Measurements from ENCODE around the gene GOLGA1. TPM values are rescaled to one million over a fixed set of nuclear protein-coding genes. Genes with fewer than 3 reads are reported as not detected.
A peak's percentile ranks its signal among the peaks of the same experiment; 100 is the strongest.

The GOLGA1 gene
- total and polyA plus RNA-seq, 9 of the 15 experiments (the other 6 are each of a cell fraction or from before 2014, with no cell fraction given) = 2.9 to 15.9 (median 8.5) TPM

DNA sequence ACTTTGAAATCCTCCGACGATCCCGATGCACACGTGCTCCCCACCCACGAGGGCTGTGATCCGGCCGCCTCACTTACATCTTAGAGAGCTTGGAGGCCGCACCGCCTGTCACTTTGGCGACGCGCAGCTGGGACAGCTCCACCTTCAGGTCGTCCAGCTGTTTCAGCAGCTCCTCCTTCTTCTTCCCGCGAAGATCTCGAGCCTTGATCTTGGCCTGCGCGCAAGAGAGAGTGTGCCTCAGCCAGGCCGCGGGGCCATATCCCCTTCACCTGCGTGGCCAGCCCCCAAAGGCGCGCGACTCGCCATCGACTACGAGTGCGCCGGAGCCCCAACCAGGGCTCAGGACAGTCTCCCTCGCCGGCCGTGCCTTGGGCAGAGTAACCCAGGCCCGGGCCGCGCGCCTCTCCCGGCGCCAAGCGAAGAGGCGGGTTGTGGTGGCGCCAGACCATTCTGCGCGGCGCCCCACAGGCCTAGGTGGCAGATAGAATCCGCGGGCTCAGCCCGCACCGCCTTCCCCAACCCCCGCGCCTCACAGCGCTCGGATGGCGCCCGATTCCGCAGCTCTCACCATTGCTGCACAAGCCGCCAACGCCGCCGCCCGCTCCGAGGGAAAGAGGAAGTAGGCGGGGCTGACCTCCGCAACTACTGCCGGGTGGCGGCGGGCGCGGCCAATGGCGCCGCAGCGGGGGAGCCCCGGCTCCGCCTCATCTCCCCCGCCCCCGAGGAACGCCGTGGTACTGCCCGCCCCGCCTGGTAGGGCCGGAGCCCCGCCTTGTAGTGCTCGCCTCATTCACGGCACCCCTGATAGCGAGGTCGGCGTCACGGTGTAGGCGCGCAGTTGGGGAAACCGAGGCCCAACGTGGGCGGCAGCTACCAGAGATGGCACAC is 79.3 kb downstream of the GOLGA1 start, which contains the start of the genes ARPC5L and RPL35 (continued):
- TF ChIP-seq, protein P1, sequence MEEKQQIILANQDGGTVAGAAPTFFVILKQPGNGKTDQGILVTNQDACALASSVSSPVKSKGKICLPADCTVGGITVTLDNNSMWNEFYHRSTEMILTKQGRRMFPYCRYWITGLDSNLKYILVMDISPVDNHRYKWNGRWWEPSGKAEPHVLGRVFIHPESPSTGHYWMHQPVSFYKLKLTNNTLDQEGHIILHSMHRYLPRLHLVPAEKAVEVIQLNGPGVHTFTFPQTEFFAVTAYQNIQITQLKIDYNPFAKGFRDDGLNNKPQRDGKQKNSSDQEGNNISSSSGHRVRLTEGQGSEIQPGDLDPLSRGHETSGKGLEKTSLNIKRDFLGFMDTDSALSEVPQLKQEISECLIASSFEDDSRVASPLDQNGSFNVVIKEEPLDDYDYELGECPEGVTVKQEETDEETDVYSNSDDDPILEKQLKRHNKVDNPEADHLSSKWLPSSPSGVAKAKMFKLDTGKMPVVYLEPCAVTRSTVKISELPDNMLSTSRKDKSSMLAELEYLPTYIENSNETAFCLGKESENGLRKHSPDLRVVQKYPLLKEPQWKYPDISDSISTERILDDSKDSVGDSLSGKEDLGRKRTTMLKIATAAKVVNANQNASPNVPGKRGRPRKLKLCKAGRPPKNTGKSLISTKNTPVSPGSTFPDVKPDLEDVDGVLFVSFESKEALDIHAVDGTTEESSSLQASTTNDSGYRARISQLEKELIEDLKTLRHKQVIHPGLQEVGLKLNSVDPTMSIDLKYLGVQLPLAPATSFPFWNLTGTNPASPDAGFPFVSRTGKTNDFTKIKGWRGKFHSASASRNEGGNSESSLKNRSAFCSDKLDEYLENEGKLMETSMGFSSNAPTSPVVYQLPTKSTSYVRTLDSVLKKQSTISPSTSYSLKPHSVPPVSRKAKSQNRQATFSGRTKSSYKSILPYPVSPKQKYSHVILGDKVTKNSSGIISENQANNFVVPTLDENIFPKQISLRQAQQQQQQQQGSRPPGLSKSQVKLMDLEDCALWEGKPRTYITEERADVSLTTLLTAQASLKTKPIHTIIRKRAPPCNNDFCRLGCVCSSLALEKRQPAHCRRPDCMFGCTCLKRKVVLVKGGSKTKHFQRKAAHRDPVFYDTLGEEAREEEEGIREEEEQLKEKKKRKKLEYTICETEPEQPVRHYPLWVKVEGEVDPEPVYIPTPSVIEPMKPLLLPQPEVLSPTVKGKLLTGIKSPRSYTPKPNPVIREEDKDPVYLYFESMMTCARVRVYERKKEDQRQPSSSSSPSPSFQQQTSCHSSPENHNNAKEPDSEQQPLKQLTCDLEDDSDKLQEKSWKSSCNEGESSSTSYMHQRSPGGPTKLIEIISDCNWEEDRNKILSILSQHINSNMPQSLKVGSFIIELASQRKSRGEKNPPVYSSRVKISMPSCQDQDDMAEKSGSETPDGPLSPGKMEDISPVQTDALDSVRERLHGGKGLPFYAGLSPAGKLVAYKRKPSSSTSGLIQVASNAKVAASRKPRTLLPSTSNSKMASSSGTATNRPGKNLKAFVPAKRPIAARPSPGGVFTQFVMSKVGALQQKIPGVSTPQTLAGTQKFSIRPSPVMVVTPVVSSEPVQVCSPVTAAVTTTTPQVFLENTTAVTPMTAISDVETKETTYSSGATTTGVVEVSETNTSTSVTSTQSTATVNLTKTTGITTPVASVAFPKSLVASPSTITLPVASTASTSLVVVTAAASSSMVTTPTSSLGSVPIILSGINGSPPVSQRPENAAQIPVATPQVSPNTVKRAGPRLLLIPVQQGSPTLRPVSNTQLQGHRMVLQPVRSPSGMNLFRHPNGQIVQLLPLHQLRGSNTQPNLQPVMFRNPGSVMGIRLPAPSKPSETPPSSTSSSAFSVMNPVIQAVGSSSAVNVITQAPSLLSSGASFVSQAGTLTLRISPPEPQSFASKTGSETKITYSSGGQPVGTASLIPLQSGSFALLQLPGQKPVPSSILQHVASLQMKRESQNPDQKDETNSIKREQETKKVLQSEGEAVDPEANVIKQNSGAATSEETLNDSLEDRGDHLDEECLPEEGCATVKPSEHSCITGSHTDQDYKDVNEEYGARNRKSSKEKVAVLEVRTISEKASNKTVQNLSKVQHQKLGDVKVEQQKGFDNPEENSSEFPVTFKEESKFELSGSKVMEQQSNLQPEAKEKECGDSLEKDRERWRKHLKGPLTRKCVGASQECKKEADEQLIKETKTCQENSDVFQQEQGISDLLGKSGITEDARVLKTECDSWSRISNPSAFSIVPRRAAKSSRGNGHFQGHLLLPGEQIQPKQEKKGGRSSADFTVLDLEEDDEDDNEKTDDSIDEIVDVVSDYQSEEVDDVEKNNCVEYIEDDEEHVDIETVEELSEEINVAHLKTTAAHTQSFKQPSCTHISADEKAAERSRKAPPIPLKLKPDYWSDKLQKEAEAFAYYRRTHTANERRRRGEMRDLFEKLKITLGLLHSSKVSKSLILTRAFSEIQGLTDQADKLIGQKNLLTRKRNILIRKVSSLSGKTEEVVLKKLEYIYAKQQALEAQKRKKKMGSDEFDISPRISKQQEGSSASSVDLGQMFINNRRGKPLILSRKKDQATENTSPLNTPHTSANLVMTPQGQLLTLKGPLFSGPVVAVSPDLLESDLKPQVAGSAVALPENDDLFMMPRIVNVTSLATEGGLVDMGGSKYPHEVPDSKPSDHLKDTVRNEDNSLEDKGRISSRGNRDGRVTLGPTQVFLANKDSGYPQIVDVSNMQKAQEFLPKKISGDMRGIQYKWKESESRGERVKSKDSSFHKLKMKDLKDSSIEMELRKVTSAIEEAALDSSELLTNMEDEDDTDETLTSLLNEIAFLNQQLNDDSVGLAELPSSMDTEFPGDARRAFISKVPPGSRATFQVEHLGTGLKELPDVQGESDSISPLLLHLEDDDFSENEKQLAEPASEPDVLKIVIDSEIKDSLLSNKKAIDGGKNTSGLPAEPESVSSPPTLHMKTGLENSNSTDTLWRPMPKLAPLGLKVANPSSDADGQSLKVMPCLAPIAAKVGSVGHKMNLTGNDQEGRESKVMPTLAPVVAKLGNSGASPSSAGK (IDR thresholded peaks at IDR 0.05) = no peak
- TF ChIP-seq ZNF778 (CRISPR knock-in tag; IDR thresholded peaks at IDR 0.05) = no peak
- TF ChIP-seq RBM34 (IDR thresholded peaks at IDR 0.05; ENCODE audit: borderline replicate concordance, insufficient read depth, low read length) = 0 out of 2 replicates have a peak, but pooled peaks have one; percentile 85
- TF ChIP-seq ZNF311 (CRISPR knock-in tag; IDR thresholded peaks at IDR 0.05) = no peak
- TF ChIP-seq, protein P2, sequence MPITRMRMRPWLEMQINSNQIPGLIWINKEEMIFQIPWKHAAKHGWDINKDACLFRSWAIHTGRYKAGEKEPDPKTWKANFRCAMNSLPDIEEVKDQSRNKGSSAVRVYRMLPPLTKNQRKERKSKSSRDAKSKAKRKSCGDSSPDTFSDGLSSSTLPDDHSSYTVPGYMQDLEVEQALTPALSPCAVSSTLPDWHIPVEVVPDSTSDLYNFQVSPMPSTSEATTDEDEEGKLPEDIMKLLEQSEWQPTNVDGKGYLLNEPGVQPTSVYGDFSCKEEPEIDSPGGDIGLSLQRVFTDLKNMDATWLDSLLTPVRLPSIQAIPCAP (CRISPR knock-in tag; IDR thresholded peaks at IDR 0.05; ENCODE audit: borderline replicate concordance) = no peak
- TF ChIP-seq CREM (IDR thresholded peaks at IDR 0.05; ENCODE audit: low read depth) = peak; percentile 63
- TF ChIP-seq ILF3 (IDR thresholded peaks at IDR 0.05; ENCODE audit: borderline replicate concordance) = no peak
- no peak for TF ChIP-seq ZNF668 (CRISPR knock-in tag; IDR thresholded peaks at IDR 0.05)
- TF ChIP-seq TEAD1 (CRISPR knock-in tag; IDR thresholded peaks at IDR 0.05) = peak in 1 of 2 experiments; percentile 32; a peak in 1 of 4 replicates
- no peak for TF ChIP-seq ZNF121 (CRISPR knock-in tag; conservative IDR thresholded peaks at IDR 0.05)
- peak; percentile 96 for TF ChIP-seq MYC (IDR thresholded peaks at IDR 0.05; ENCODE audit: low read depth, low read length)
- peak; percentile 99 for TF ChIP-seq MYC (CRISPR knock-in tag; IDR thresholded peaks at IDR 0.05; ENCODE audit: borderline replicate concordance, low read depth)
- TF ChIP-seq, protein P3, sequence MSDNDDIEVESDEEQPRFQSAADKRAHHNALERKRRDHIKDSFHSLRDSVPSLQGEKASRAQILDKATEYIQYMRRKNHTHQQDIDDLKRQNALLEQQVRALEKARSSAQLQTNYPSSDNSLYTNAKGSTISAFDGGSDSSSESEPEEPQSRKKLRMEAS (CRISPR knock-in tag; IDR thresholded peaks at IDR 0.05) = peak; percentile 72
- peak; percentile 93 to 94 for TF ChIP-seq MAZ (CRISPR knock-in tag; conservative IDR thresholded peaks at IDR 0.05 in 1 of 2, IDR thresholded peaks at IDR 0.05 in 1 of 2)
